ENCODE results near the gene TCERG1. TPM values are rescaled to one million over a fixed set of nuclear protein-coding genes. Genes with fewer than 3 reads are reported as not detected.

TCERG1 gene
- polyA plus RNA-seq, 1 of the 3 experiments (the other 2 are of a cell fraction): 38.5 TPM

GRCh38 chr5:146461319-146461718 is 14.2 kb downstream of the TCERG1 start:
- H3F3A ChIP-seq (replicated peaks; ENCODE audit: insufficient read depth): peaks cover 24% of the 10 kb centered on the region
- H4K20me1 ChIP-seq (ENCODE audit: insufficient read depth): no peaks in the 10 kb centered on the region
- no peak overlapping the region for H2AFZ ChIP-seq (ENCODE audit: low read depth)
- H3K27me3 ChIP-seq (ENCODE audit: insufficient read depth): no peaks in the 10 kb centered on the region
- POLR2A ChIA-PET: no interaction called here
- 19% methylated on average over 1 of the region's 1 CpG for WGBS (ENCODE audit: low lambda C conversion rate)
- H3K79me2 ChIP-seq (ENCODE audit: insufficient read depth): peaks cover 96% of the 10 kb centered on the region
- TF ChIP-seq RCOR1 (IDR thresholded peaks at IDR 0.05; ENCODE audit: low read length) (no peak), FOSL2 (IDR thresholded peaks at IDR 0.05; ENCODE audit: borderline replicate concordance, low read depth) (peak; percentile 66), NFIC (IDR thresholded peaks at IDR 0.05; ENCODE audit: borderline replicate concordance) (no peak), PBX3 (IDR thresholded peaks at IDR 0.05) (peak; percentile 21; the same call in 1 of the 2 replicates), SIN3A (IDR thresholded peaks at IDR 0.05; ENCODE audit: borderline replicate concordance, low read depth, low read length) (no peak), JUND (IDR thresholded peaks at IDR 0.05) (peak; percentile 45; the same call in 1 of the 2 replicates), ZBTB33 (IDR thresholded peaks at IDR 0.05; ENCODE audit: borderline replicate concordance, low read depth) (no peak), TCF12 (IDR thresholded peaks at IDR 0.05) (peak; percentile 49)
- no peaks in the 10 kb centered on the region for H3K9me2 ChIP-seq
- peaks cover 0 to 19% of the 10 kb centered on the region in 2 experiments; a peak in 3 of 4 replicates for H3K4me1 ChIP-seq (ENCODE audit: control insufficient read depth in 1 of 2, insufficient read depth in 2 of 2, low read depth in 1 of 2, low read length in 1 of 2)
- peak overlapping the region; percentile 71 to 86 for H3K27ac ChIP-seq (ENCODE audit: low read depth in 2 of 2, low read length in 1 of 2)
- H3K36me3 ChIP-seq (replicated peaks in 1 of 2; ENCODE audit: control insufficient read depth in 1 of 2, insufficient read depth in 2 of 2, low read length in 1 of 2): peaks cover 73 to 84% of the 10 kb centered on the region in 2 experiments
- no peak for DNase-seq
- peak overlapping the region; percentile 11; the same call in 1 of the 2 replicates for H3K9ac ChIP-seq
- CTCF ChIA-PET: interaction anchor here (0.9 to 1.6 kb wide), 4 partner anchors 11 to 506 kb away, joined by 3 to 4 read pairs (median 3); no protein-coding TSS in a partner anchor
- no peak overlapping the region for H3K4me3 ChIP-seq (ENCODE audit: low read depth in 2 of 2, low read length in 1 of 2)
- no peaks in the 10 kb centered on the region for H3K9me3 ChIP-seq
- H3K4me2 ChIP-seq: peak overlapping the region; percentile 43; the same call in 1 of the 2 replicates

GRCh38 chr5:146463446-146463845 is 16.3 kb downstream of the TCERG1 start:
- POLR2A ChIA-PET: no interaction called here
- H2AFZ ChIP-seq (ENCODE audit: low read depth): no peak overlapping the region
- H3K4me1 ChIP-seq (ENCODE audit: control insufficient read depth in 1 of 2, insufficient read depth in 2 of 2, low read depth in 1 of 2, low read length in 1 of 2): peaks cover 0 to 19% of the 10 kb centered on the region in 2 experiments; a peak in 3 of 4 replicates
- H3K36me3 ChIP-seq (replicated peaks in 1 of 2; ENCODE audit: control insufficient read depth in 1 of 2, insufficient read depth in 2 of 2, low read length in 1 of 2): peaks cover 71 to 82% of the 10 kb centered on the region in 2 experiments
- peaks cover 8% of the 10 kb centered on the region for H4K20me1 ChIP-seq (ENCODE audit: insufficient read depth)
- H3K79me2 ChIP-seq (ENCODE audit: insufficient read depth): peaks cover 95% of the 10 kb centered on the region
- WGBS (ENCODE audit: low lambda C conversion rate): 97% methylated on average over 6 of the region's 6 CpGs
- no peaks in the 10 kb centered on the region for H3K9me2 ChIP-seq
- no peak for DNase-seq
- TF ChIP-seq GATA2 (CRISPR knock-in tag; IDR thresholded peaks at IDR 0.05) (no peak), PBX3 (IDR thresholded peaks at IDR 0.05) (no peak), SIN3A (IDR thresholded peaks at IDR 0.05; ENCODE audit: borderline replicate concordance, low read depth, low read length) (no peak), TEAD4 (IDR thresholded peaks at IDR 0.05; ENCODE audit: borderline replicate concordance, insufficient read depth) (no peak), RXRA (IDR thresholded peaks at IDR 0.05; ENCODE audit: borderline replicate concordance, low read depth) (no peak), RAD21 (IDR thresholded peaks at IDR 0.05; ENCODE audit: low read length) (no peak), CHD2 (IDR thresholded peaks at IDR 0.05; ENCODE audit: low read length, partially characterized antibody) (no peak), RCOR1 (IDR thresholded peaks at IDR 0.05; ENCODE audit: low read length) (no peak), EP300 (IDR thresholded peaks at IDR 0.05; ENCODE audit: borderline replicate concordance in 1 of 2, low read depth in 1 of 2, low read length in 1 of 2) (no peak), POLR2AphosphoS5 (IDR thresholded peaks at IDR 0.05; ENCODE audit: low read depth, low read length) (no peak)
- no peaks in the 10 kb centered on the region for H3K27me3 ChIP-seq (ENCODE audit: insufficient read depth)
- no peak overlapping the region for H3K27ac ChIP-seq (ENCODE audit: low read depth in 2 of 2, low read length in 1 of 2)
- H3F3A ChIP-seq (replicated peaks; ENCODE audit: insufficient read depth): peaks cover 29% of the 10 kb centered on the region
- no peak overlapping the region for H3K9ac ChIP-seq
- no peak overlapping the region for H3K4me3 ChIP-seq (ENCODE audit: low read depth in 2 of 2, low read length in 1 of 2)
- no peak overlapping the region for H3K4me2 ChIP-seq
- CTCF ChIA-PET: no interaction called here
- no peaks in the 10 kb centered on the region for H3K9me3 ChIP-seq

Data from SK-N-SH (cell line).